Suppressor macrophage treated with lipopolysaccharide for 1 hour (primary cell): ENCODE measurements around the gene MEA1.

ENCODE experiments used
- DNase-seq, 3 donors: peaks; one replicate each; pipeline ENCODE4 v3.0.0-alpha.2; 2020 to 2022

Gene MEA1

DNA sequence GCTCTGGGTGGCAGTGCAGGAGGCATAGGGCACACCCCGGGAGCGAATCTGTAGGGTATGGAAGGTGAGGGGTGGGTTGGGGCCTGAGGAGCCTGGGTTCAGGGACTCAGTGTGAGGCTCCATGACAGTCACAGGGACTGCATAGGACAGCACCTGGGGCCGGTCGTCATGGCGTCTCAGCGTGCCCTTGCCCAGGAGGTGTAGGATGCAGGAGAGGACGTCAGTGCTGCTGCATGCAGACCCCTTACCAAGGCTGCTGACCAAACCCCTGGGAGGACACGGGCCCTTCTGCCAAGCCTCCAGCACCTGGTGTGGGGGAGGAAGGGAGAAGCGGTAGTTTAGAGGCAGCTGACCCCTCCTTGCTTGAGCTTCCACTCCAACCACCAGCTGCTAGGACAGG lies 24.0 kb upstream of the MEA1 start:
- no peak for DNase-seq

DNA sequence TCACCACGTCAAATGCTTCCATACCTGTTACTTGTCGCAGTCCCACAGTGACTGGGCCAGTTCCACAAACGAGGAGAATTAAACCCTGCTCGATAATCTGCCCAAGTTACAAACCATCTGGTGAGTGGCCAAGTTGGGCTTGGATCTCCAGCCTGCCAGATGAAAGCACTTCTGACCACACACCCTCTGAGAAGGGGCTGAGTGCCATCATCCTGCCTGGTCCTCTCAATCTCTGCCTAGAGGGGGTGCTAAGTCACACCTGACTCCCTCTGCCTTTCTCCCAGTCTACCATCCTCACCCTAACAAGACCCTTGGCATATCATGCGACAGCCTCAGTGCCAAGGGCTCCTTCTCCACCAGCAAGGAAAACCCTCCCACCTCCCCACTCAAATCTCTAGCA lies 23.5 kb upstream of the MEA1 start:
- no peak for DNase-seq

DNA sequence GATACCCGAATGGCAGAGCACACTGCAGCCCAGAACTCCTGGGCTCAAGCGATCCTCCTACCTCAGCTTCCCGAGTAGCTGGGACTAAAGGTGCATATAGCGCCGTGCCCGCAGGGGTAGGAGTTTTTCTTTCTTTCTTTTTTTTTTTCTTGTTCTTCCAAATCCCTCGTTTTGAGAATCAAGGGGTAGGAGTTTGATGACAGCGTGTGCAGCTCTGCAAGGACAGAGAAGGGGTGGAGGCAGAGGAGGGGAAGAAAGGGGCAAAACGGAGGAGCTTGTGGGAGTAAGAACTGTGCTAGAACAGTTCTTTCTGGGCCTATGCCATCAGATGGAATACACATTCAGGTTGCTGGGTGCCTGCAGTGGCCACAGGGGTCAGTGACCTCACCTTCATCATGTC lies 23.0 kb upstream of the MEA1 start:
- no peak for DNase-seq

DNA sequence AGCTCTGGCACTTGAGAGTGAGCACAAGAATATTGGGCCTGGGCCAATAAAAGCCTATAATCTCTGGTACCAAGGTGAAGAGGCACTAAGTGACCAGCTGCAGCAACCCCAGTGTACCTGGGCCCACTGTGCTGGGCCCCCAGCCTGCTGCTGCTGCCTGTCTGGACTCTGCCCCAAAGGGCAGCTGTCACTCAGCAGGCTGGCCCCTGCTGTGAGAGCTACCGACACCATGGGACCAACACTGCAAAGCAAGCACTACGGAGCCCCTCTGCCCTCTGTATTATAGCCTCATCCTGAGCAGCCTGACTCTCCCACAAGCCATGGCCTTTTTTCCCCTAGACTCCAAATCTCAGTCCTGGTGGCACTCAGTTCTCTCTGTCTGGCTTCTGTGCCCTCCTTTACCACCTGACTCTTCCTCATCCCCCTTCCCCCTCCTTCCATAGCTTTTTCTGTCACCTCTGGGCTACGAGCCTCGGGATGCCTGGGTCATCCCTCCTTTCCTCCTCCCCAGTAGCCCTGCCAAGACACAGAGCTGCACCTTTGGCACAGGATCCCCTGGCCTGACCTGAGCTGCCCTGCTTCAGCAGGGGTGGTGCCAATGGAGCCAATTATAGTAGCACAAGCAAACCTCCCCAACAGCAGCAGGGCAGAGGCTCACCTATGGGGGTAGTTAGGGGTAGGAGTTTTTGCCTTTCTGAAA lies 21.9 kb upstream of the MEA1 start:
- DNase-seq = no peak

DNA sequence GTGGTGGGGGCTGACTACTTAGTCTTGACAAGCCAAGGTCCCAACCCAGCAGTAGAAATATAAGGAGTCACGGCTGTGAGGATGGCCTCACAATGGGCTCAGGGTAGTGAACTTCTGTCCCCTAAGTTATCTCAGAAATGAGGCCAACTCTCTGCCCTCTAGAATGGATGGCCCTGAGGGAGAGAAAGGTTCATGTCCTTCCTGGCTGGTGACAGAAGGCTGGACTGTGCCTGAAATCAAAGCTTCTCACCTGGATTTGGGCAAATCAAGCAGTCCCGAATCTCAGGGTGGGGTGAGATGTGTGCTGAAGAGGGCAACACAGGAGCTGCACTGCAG lies 20.4 kb upstream of the MEA1 start:
- no peak for DNase-seq

DNA sequence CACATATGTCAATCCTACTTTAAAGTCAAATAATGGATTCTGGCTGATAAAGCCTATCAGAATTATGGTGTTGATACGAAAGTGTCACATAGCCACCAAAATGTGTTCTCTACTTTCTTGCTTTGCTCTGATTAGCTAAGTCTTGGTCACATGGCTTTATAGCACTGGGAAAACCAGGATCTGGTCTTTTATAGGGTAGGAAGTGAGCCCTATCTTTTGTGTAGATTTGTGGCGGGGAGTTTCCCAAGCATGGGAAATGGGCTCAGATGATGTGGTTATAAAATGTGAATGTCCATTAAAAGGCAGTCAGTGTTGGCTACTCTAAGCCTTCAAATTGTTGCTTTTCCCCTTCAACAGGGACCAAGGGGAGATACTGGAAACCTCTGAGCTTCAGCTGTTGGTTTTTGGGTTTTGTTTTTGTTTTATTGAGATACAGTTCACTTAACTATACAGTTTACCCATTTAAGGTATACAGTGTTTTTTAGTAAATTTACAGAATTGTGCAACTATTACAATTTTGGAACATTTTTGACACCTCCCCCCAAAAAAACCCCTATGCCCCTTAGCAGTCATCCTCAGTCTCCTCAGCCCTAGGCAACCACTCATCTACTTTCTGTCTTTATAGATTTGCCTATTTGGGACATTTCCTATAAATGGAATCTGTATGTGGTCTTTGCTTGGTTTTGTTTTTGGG lies 19.9 kb upstream of the MEA1 start:
- peak; percentile 47 to 62 (median 48) for DNase-seq

DNA sequence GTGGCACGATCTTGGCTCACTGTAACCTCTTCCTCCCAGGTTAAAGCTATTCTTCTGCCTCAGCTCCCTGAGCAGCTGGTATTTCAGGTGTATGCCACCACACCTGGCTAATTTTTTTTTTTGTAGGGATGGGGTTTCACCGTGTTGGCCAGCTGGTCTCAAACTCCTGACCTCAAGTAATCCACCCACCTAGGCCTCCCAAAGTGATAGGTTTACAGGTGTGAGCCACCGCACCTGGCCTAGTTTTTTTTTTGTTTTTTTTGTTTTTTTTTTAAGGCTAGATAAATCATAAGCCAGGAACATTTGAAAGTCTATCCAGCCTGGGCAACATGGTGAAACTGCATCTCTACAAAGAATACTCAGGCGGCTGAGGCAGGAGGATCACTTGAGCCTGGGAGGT lies 18.6 kb upstream of the MEA1 start:
- no peak for DNase-seq

DNA sequence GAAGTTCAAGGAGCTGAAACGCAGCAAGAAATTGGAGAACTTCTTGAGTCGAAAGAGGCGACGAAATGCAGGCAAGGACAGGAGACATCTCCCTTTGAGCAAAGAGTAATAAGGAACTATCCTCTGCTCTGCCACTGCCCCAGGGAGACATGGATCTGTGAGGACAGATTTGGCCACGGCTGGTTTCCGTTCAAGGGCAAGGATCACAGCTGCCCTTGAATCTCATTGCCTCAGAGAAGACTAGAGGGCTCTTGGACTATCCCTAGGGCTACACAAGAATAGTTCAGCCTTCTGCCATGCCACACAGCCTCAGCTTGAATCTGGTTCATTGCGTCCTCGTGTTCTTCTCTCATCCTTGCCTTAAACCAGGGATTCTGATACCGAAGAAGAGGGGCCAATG lies 15.4 kb upstream of the MEA1 start:
- DNase-seq = no peak

DNA sequence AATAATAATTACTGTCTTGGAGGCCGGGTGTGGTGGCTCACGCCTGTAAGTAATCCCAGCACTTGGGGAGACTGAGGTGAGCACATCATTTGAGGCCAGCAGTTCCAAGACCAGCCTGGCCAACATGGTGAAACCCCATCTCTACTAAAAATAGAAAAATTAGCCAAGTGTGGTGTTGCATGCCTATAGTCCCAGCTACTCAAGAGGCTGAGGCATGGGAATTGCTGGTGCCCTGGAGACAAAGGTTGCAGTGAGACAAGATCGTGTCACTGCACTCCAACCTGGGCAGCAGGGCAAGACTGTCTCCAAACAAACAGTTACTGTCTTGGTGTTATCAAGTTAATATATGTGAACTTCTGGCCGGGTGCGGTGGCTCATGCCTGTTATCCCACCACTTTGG lies 12.6 kb upstream of the MEA1 start:
- no peak for DNase-seq

DNA sequence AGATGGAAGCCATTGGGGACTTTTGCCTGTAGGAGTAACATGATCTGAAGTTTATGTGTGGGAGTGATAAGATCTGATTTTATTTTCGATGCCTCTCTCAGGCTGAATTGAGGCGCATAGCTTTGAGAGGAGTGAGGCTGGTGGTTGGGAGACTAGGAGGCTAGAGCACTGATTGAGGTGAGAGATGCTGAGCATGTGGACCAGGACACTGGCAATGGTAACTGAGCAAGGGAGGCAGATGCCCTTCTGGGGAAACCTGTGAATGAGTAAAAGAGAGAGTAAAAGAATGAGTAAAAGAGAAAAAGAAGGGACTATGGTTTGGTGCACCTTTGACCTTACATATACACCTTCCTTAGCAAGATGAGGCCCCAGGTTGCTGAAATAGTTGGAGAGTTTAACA lies 10.7 kb upstream of the MEA1 start:
- DNase-seq = no peak

DNA sequence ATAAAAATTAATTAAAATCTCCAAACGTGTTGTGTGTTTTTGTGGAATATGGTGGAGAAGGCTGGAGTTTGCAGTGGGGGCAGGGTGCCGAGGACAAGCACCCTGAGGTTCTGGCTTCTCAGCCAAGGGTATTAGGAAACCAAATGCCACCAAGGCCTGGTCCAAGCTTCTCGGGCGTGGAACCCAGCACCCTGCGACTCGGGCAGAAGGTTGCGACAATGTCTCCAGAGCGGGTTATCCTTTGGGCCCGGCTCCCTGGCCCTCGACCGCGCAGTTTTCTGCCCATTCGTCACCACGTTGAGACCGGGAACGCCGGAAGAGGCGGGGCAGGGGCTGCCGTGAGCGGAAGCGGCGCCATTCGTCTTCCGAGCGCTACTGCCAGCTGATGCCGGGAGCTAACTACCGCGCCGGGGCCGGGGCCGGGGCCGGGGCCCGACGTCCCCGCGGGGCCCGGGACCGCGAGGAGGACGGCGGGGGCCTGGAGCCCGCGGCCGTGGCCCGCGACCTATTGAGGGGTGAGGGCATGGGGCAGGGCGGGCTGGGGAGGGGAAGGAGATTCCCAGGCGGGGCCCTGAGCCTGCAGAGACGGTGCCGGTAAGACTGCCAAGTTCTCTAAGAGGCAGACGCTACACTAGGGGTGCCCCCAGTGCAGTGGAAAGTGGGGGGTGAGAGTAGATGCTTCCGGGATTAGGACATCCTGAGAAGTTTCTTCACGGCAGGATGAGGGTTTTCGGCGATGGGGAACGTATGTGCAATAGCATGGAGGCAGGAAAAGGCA lies 7.7 kb upstream of the MEA1 start, which contains the start of gene RRP36:
TSS of gene RRP36 (plus strand) at position 354 of the 778 bp plus-strand sequence. CDS start at position 386, 32 bp downstream.
- DNase-seq = peak; percentile 80 to 91 (median 82)

DNA sequence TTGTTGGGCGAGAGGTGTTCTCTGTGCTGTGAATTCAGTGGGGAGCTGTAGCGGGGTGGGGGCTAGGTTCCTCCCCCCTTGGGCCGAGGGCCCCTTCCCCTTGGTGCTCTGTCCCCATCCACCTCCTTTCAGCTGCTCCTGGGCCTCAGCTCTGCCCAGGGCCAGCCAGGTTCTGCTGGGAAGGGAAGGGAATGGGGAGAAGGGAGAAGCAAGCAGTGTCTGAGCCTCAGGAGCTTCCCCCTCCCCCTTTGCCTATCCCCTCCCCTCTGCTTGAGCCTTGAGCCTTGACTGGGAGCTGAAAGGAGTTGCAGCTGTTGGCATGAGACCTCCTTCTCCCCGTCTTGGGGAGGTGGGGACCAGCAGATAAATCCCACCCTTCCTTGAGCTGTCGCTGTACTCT lies 7.1 kb upstream of the MEA1 start:
- DNase-seq = no peak

DNA sequence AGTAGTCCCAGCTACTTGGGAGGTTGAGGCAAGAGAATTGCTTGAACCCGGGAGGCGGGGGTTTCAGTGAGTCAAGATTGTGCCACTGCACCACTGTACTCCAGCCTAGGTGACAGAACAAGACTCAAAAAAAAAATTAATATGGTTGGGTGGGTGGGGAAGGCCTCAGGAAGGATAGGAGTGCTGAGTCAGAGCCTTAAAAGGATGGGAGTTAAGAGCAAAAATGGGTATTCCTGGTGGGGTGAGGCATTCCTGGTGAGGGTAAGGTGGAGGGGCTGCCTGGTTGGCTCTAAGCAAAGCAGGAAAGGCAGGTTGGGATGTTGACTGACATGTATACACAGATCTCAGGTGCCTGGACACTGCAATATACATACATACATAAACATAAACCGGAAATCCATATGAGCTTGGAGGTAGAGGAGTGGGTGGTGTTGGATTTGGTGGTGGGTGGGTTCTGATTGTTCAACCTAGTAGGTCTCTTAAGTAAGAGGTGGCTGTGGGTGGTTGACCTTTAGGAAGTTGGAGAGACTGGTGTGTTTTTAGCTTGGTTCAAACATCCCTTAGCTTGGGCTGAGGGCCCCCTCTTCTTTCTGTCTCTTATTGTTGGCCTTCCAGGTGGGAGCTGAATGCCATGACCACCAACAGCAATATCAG lies 6.4 kb upstream of the MEA1 start:
- peak in 2 of 3 donors; percentile 9 to 11 for DNase-seq

DNA sequence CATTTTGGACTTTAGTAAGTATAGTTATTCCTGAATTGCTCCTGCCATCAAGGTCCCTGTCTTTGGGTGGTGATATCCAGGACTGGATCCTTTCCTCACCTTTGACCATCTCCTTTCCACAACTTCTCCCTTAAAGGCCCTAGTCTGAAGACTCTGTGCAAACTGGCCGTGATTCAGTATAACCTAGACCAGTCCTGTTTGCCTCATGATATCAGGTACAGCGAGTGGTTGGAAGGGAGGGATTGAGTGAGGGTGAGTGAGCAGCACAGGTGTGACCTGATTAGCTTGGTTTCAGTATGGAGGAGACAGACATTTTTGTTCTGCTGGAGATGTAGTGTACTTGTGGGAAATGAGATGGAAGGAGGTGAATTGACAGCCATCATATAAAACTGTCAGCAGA lies 5.4 kb upstream of the MEA1 start:
- no peak for DNase-seq

DNA sequence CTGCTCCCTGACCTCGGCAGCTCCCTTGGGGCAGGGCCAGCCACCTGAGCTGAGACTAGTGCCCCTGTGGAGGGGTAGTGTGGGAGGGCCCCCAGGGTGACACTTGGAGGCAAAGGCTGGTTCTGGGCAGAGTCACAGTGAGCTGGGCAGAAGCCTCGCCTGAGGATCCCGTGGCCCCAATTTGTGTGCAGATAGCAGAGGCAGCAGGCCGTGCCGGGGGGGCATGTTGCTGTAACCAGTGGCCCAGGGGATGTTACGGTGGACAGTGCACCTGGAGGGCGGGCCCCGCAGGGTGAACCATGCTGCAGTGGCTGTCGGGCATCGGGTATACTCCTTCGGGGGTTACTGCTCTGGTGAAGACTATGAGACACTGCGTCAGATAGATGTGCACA lies 3.2 kb upstream of the MEA1 start:
- DNase-seq = no peak

DNA sequence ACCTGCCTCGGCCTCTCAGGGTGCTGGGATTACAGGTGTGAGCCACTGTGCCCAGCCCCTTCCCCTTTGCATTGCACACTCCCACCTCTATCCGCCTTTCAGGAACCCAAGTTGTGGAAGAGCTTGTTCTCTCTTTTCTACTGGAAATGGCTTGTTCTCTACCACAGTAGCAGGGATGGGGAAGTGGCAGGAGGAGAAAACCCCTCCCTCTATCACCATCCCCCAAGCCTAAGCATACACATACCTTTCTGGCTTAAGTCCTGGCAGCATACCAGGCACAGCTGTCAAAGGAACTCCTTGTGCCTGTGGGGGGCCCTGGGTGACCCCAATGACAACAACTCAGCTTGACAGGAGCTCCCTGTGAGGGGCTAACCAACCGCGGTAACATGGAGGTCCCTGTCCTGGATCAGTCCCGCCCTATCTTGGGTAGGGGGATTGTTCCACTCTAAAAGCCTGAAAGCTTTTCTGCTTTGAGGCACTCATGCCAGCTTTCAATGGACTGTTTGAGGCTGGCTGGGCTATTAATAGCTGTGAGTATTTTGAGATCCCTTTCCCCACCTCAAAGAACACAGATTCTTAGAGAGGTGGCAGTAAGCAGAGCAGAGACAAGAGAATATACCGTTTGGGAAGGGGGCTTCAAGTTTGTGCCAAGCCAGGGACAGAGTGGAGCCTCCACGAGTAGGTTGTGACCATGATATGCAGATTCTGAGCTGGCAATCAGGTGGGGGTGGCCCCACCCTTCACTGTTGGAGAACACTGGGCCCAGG lies 2.6 kb upstream of the MEA1 start:
- DNase-seq = peak in 2 of 3 donors; percentile 14 to 17

DNA sequence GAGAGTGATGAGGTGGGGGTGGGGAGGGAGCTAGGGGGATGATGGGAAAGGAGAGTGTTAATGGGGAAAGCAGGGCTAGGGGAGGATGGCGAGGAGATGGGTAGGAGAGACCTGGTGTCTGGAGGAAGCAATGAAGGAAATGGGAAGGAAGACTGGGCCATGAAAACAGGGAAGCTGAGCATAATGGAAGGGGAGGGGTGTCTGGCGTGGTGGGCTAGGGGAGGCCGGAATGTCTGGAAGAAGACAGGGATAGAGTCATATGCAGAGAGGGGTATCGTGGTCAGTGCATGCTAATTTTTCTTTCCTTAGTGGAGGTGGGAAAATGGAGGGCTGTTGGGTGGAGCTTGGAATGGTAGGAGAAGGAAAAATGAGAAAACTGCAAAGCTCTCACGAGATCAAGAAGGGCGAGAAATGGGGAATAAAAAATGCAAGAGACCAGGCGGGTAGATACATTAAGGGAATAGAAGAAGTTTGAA lies 726 bp upstream of the MEA1 start:
- peak; percentile 3 to 33 (median 7) for DNase-seq

DNA sequence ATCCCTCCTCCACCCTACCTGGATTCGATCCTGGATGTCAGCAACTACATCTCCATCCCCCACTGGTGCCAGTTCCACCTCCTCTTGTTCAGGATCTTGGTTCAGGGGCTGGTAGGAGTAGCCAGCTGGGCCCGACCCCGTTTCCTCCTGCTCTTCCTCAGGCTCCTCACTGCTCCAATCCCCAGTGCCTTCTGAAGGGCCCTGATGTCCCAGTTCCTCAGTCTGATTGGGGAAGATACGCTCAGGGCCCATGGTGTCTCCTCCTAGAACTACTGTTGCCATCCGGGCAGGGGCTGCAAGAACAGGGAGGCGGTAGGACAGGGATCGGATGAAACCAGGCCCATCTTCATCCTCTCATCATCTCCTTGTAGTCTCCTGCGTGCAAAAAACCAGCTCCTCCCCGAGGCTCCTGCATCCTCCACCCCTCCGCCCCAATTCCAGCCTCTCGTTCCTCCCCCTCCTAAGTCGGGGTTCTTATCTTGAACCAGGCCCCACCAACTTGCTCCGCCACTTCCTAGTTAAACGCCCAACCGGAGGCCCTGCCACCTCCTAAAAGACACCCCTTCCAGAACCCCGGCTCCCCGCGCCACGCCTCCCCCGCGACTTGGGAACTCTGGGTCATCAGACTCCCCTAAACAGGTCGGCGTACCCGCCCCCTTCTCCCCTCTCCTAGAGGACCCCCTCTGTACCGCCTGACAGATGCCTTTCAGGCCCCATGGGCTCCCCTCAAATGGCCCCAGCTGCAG lies 476 bp downstream of the MEA1 start:
- DNase-seq = peak; percentile 20 to 25 (median 21)

DNA sequence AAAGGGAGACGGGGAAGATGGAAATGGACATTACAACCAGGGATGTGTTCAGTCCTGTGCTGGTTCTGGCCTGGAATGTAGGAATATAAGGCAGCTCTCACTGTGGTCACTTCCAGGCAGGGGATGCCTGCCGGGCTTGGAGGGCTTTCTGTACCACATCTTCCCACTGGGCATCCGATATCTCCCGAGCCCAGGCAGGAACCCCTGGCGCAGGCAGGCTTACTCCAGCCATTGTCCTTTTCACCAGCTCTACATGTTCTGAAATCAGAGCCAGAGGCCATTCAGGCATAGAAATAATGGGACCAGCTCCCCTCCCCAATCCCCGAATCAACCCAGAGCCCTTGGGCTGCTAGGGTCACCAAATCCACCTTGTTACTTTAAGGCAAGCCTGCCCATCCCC lies 1.4 kb downstream of the MEA1 start:
- DNase-seq = no peak

DNA sequence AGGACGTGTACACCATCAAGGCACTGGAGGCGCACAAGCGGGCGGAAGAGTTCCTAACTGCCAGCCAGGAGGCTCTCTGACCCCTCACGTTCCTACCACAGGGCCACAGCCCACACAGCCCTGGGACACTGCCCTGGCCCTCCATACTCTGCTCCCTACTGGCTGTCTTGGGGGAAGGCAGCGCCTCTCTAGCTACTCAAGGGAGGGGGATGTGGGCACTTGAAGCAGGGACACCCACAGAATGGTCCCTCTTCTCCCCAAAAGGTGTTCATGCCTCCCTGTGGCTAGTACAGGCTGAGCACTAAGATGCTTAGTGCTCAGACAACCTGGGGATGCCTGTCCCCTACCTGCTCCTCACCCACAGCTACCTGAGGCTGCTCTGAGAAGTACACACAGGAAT lies 2.5 kb downstream of the MEA1 start:
- no peak for DNase-seq

DNA sequence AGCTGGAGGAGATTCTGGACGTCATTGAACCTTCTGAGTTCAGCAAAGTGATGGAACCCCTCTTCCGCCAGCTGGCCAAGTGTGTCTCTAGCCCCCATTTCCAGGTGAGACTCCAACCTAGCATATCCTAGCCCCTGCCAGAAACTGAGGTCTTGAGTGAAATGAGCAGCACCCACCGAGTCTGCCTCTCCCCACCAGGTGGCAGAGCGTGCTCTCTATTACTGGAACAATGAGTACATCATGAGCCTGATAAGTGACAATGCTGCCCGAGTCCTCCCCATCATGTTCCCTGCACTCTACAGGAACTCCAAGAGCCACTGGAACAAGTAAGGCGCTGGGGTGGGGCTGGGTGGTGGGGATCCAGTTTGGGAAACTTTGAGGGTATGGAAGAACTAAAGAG lies 4.6 kb downstream of the MEA1 start:
- DNase-seq = peak; percentile 36 to 52 (median 43)

DNA sequence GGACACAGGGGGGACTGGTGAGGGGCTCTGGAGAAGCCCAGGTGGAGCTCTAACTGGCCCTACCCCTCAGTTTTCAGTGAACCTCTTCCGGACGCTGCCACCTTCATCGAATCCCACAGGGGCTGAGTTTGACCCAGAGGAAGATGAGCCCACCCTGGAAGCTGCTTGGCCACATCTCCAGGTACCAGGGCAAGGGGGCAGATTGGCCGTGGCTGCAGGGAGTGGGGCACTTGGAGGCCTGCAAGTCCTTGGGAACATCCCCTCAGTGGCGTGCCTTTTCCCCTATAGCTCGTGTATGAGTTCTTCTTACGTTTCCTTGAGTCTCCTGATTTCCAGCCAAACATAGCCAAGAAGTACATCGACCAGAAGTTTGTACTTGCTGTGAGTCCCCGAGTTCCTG lies 6.6 kb downstream of the MEA1 start:
- no peak for DNase-seq
